GM18507 (cell line): ENCODE results near the gene PRKCH.

ENCODE experiments used
- DNase-seq: peaks from one replicate; pipeline ENCODE4 v3.0.0; 2011; ENCODE audit warnings: low read depth; ENCODE audit not compliant: insufficient read length; ENCODE audit errors: extremely low spot score
- FAIRE-seq: peaks from 2 replicates; lab custom pipeline; 2011; peaks lifted over from hg19 to GRCh38; lab: Jason Lieb, UNC

Gene PRKCH

GRCh38 chr14:61357123-61357522, 35.7 kb downstream of the PRKCH start:
- FAIRE-seq (no peak), DNase-seq (no peak)

- DNase-seq = no peak
- FAIRE-seq = no peak
Measured at GRCh38 chr14:61358554-61359226, 37.3 kb downstream of the PRKCH start.

- no peak for DNase-seq
- FAIRE-seq = no peak
Measured at GRCh38 chr14:61360796-61361525, 39.6 kb downstream of the PRKCH start.

GRCh38 chr14:61362072-61362750, 40.8 kb downstream of the PRKCH start:
- DNase-seq = no peak

GRCh38 chr14:61364243-61364642, 42.9 kb downstream of the PRKCH start:
- DNase-seq = no peak

More at GRCh38 chr14:61362072-61362750, 40.8 kb downstream of the PRKCH start:
- FAIRE-seq = no peak

GRCh38 chr14:61365667-61366212, 44.4 kb downstream of the PRKCH start:
- no peak for FAIRE-seq

More at GRCh38 chr14:61364243-61364642, 42.9 kb downstream of the PRKCH start:
- no peak for FAIRE-seq

GRCh38 chr14:61368114-61368710, 46.8 kb downstream of the PRKCH start:
- FAIRE-seq = no peak
- DNase-seq = no peak

More at GRCh38 chr14:61365667-61366212, 44.4 kb downstream of the PRKCH start:
- no peak for DNase-seq

GRCh38 chr14:61368781-61369453, 47.5 kb downstream of the PRKCH start:
- DNase-seq = no peak
- no peak for FAIRE-seq

GRCh38 chr14:61369454-61369810, 48.1 kb downstream of the PRKCH start:
- FAIRE-seq = no peak
- DNase-seq = no peak

- FAIRE-seq = no peak
- DNase-seq = no peak
Measured at GRCh38 chr14:61372379-61372778, 51.0 kb downstream of the PRKCH start.

GRCh38 chr14:61372842-61373555, 51.6 kb downstream of the PRKCH start:
- DNase-seq = no peak
- no peak for FAIRE-seq

GRCh38 chr14:61374284-61374683, 52.9 kb downstream of the PRKCH start:
- DNase-seq (no peak), FAIRE-seq (no peak)

GRCh38 chr14:61375218-61375617, 53.8 kb downstream of the PRKCH start:
- FAIRE-seq (no peak), DNase-seq (no peak)

- FAIRE-seq (no peak), DNase-seq (no peak)
Measured at GRCh38 chr14:61376314-61376713, 54.9 kb downstream of the PRKCH start.

- no peak for DNase-seq
- FAIRE-seq = no peak
Measured at GRCh38 chr14:61377749-61378148, 56.4 kb downstream of the PRKCH start.

GRCh38 chr14:61379639-61380184, 58.3 kb downstream of the PRKCH start:
- FAIRE-seq = no peak

GRCh38 chr14:61380984-61381383, 59.6 kb downstream of the PRKCH start:
- DNase-seq (no peak), FAIRE-seq (no peak)

More at GRCh38 chr14:61379639-61380184, 58.3 kb downstream of the PRKCH start:
- no peak for DNase-seq

- FAIRE-seq (no peak), DNase-seq (no peak)
Measured at GRCh38 chr14:61381553-61381952, 60.2 kb downstream of the PRKCH start.
